GM18502 (cell line): ENCODE measurements around the gene NSMCE1.
"Not testable (repeated sequence)": the region's sequence is repeated elsewhere in the genome, so short reads cannot be mapped to it uniquely, and the experiment has no call there.

ENCODE experiments used
- ATAC-seq: cut with Tn5 transposase; IDR thresholded peaks from one replicate; pipeline ENCODE4 v1.9.1; 2021; ENCODE audit warnings: mild to moderate bottlenecking; ENCODE audit not compliant: unreplicated experiment, poor library complexity

The NSMCE1 gene

GRCh38 chr16:27220527-27220926, 48.0 kb downstream of the NSMCE1 start:
- no peak for ATAC-seq

- ATAC-seq, result no peak
These were observed 48.5 kb downstream of the NSMCE1 start for GRCh38 chr16:27220120-27220519.

GRCh38 chr16:27219161-27219560, 49.4 kb downstream of the NSMCE1 start:
- no peak for ATAC-seq

DNA sequence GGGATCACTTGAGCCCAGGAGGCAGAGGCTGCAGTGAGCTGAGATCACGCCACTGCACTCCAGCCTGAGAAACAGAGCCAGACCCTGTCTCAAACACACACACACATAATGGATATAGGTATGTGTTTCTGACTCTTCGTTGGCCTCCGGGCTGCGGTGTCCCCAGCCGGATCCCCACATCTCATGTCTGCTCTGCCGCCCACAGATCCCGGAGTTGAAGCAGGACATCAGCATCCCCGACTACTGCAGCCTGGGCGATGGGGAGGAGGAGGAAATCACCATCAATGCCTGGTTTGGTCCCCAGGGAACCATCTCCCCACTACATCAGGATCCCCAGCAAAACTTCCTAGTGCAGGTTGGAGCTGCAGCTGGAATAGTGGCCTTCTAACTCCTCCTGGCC, 49.8 kb downstream of the NSMCE1 start:
- no peak for ATAC-seq

DNA sequence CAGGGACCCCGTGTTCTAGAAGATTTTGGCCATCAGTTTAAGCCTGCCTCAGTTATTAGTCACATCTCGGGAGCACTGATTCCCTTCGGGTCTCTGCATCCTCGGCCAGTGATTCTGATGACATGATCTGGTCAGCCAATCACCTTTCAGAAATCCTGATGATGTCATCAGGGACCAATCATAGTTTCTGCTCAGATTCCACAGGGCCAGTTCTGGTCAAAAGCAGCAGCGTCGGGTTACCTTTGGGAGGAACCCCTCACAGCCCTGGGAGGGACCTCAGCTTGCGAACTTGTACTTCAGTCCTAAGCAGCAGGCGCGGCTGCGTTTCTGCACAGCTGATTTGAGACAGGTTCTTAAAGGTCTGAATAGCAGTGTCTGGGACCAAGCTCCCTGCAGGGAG, 51.3 kb downstream of the NSMCE1 start:
- ATAC-seq, result no peak

DNA sequence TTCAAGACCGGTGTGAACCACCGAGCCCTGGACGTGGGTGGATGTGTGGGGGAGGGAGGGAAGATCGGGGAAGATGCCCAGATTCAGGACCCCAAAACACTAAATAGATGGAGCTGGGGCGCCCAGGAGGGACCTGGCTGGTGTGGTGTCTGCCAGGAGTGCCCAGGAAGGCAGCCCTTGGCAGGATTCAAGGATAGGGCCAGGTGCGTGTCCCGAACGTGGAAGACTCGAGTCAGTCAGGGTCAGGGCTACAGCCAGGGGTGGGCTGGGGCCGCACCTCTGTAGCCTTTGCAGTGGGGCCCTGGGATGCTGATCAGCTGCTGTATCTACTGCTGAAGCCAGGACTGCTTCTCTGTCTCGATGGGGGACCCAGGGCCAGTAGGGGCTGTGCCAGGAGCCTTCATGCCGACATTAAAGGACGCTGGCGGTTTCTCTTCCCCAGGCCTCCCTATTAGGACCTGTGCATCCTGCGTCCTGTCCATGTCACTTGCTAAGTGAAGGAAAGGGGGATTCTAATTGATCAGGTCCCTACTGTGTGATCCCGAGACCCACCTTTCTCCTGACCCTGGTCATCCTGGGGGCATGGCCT, 52.2 kb downstream of the NSMCE1 start:
- no peak for ATAC-seq

DNA sequence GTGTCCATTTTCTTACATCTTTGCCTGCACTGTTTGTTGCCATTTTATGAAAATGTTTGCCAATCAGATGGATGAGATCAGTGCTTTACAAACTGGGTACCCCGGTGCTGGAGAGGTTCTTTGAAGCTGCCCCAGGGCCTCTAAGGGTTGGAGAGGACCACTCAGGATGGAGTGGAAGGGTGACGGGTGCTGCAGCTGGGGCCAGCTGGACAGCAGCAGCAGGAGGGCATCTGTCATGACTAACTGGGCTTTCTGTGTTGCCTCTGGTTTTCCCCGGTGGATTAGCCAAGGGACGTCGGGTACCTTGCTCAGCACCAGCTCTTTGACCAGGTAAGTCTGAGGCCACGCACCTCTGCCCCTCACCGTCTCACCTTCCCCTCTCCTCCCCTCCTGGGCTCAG, 52.9 kb downstream of the NSMCE1 start:
- no peak for ATAC-seq

- no peak for ATAC-seq
These were observed 54.2 kb downstream of the NSMCE1 start for GRCh38 chr16:27214084-27214961.

DNA sequence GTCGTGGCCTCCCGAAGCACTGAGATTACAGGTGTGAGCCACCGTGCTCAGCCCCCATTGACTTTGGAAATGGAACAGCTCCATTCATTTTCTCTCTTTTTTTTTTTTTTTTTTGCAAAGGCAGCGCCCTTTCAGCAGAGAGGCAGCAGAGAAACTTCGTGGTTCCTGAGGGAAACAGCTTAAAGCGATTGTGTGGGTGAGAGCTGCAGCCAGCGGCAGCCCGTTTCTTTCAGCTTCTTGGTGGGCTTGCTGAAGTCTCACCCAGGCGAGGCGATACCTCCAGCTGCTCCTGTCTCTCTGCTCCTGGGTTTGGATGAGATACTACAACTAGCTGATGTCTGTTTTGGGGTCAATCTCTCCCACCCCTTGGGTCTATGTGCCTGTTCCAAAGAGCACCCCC, 57.5 kb downstream of the NSMCE1 start:
- no peak for ATAC-seq

DNA sequence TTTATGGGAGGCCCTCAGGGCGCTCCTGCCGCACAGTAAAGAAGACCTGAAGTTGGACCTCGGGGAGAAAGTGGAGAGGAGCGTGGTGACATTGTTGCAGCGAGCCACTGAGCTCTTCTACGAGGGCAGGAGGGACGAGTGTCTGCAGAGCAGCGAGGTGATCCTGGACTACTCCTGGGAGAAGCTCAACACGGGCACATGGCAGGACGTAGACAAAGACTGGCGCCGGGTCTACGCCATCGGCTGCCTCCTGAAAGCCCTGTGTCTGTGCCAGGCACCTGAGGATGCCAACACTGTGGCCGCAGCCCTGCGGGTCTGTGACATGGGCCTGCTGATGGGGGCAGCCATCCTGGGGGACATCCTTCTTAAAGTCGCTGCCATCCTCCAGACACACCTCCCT, 58.4 kb downstream of the NSMCE1 start:
- ATAC-seq, result no peak

GRCh38 chr16:27209591-27209990, 59.0 kb downstream of the NSMCE1 start:
- ATAC-seq, result no peak

- no peak for ATAC-seq
These were observed 59.8 kb downstream of the NSMCE1 start for GRCh38 chr16:27208796-27209195.

DNA sequence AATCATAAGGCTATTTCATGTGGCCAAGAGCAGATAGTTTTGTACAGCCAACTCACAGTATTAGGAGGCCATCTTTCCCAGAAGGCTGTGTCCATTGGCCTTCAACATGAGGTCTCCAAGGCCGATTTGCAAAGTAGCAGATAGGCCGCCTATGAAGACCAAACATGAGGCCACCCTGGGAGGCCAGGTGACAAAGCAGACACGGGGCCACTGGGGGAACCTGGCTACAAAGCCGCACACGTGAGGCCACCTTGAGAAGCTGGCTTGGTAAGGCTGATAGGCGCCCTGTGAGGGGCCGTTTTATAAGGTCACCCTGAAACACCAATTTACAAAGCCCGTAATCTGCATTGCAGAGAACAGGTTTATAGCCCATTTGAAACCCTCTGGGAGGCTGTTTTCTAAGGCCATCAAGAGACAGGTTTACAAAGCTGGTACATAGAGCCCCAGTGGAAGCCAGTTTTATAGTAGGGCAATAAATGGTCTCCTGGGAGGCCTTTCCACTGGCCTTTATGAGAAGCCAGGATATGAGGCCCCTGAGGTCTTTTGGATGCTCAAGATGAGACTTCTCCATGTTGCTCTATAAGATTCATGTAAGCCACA, 60.4 kb downstream of the NSMCE1 start:
- ATAC-seq, result no peak

DNA sequence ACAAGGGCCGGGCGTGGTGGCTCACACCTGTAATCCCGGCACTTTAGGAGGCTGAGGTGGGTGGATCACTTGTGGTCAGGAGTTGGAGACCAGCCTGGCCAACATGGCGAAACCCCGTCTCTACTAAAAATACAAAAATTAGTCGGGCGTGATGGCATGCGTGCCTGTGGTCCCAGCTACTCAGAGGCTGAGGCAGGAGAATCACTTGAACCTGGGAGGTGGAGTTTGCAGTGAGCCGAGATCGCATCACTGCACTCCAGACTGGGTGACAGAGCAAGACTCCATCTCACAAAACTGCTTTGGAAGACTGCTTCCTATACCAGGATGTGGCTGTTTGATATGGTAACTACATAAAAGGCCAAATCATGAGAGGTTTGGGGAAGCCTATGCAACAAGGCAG, 61.5 kb downstream of the NSMCE1 start:
- not testable (repeated sequence) for ATAC-seq

DNA sequence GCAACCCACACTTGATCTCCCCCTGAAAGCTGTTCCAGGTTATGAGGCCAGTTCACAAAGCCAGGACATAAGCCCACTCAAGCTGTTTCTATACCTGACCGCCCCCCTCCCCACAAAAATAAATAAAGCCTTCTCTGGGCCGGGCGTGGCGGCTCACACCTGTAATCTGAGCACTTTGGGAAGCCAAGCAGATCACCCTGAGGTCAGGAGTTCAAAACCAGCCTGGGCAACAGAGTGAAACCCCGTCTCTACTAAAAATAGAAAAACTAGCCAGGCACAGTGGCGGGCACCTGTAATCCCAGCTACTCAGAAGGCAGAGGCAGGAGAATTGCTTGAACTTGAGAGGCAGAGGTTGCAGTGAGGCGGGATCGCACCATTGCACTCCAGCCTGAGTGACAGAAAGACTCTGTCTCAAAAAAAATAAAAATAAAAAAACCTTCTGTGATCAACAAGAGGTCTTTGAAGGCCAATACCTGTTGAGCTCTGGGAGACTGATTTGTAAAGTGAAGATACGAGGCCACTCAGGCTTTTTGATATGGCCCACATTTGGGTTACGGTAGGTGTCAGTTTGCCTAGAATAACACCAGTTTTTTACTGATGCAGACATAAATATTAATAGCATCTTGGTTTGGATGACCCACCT, 63.0 kb downstream of the NSMCE1 start:
- ATAC-seq, result no peak

GRCh38 chr16:27204312-27204915, 64.2 kb downstream of the NSMCE1 start:
- no peak for ATAC-seq

GRCh38 chr16:27203507-27204311, 64.9 kb downstream of the NSMCE1 start, which contains the start of gene KDM8:
Gene KDM8 (plus strand): TSS chr16:27203526. CDS start chr16:27210124, 6,598 bp downstream.
- ATAC-seq, result peak; percentile 70

GRCh38 chr16:27202923-27203506, 65.6 kb downstream of the NSMCE1 start:
- peak; percentile 69 for ATAC-seq

- ATAC-seq, result not testable (repeated sequence)
These were observed 67.7 kb downstream of the NSMCE1 start for GRCh38 chr16:27200914-27201313.
